WTC11 (cell line): ENCODE measurements around the gene CIDEC. TPM values are rescaled to one million over a fixed set of nuclear protein-coding genes. Genes with fewer than 3 reads are reported as not detected.
"Not testable (repeated sequence)": the region's sequence is repeated elsewhere in the genome, so short reads cannot be mapped to it uniquely, and the experiment has no call there.

ENCODE experiments used
- ATAC-seq: fragments of 200-7000 bp; cut with Tn5 transposase; 2 replicates; pipeline ENCODE4 v1.10.0; 2021; ENCODE audit warnings: mild to moderate bottlenecking, moderate library complexity
- CTCF ChIA-PET: fragments of 300-600 bp; sonication (Branson Sonifier 250); formaldehyde crosslinking; loops from one replicate; lab custom pipeline; 2021; ENCODE audit warnings: antibody characterized with exemption; lab: Charles Lee
- POLR2A ChIA-PET: fragments of 350-600 bp; sonication (Branson Sonifier 250); formaldehyde crosslinking; loops from one replicate; lab custom pipeline; 2021; ENCODE audit warnings: antibody characterized with exemption; lab: Charles Lee
- DNase-seq: peaks from one replicate; pipeline ENCODE4 v3.0.0; 2021; ENCODE audit warnings: low spot score
- H3K27ac Mint-ChIP-seq: 2 replicates; pipeline ENCODE4 v1.8.0; 2021; ENCODE audit warnings: mixed read lengths
- H3K27me3 Mint-ChIP-seq: 2 replicates; pipeline ENCODE4 v1.8.0; 2021; ENCODE audit warnings: low read depth, mild to moderate bottlenecking, moderate library complexity, mixed read lengths
- H3K36me3 Mint-ChIP-seq: 2 replicates; pipeline ENCODE4 v1.8.0; 2021; ENCODE audit warnings: mixed read lengths
- H3K4me1 Mint-ChIP-seq: 2 replicates; pipeline ENCODE4 v1.8.0; 2022; ENCODE audit warnings: mixed read lengths
- H3K4me3 Mint-ChIP-seq: 2 replicates; pipeline ENCODE4 v1.8.0; 2021; ENCODE audit warnings: mild to moderate bottlenecking, moderate library complexity, mixed read lengths
- H3K9me3 Mint-ChIP-seq: 2 replicates; pipeline ENCODE4 v1.8.0; 2021; ENCODE audit warnings: mixed read lengths
- ATF1 ChIP-seq: sonication (generic); formaldehyde crosslinking; IDR thresholded peaks from 2 replicates; pipeline ENCODE4 v1.8.1; 2023; ENCODE audit warnings: mild to moderate bottlenecking, moderate library complexity, missing genetic modification reagents
- FOXK1 ChIP-seq: sonication (generic); formaldehyde crosslinking; IDR thresholded peaks from 2 replicates; pipeline ENCODE4 v1.8.0; 2022; ENCODE audit warnings: mild to moderate bottlenecking, moderate library complexity, missing genetic modification reagents
- FOXP1 ChIP-seq: sonication (generic); formaldehyde crosslinking; IDR thresholded peaks from 2 replicates; pipeline ENCODE4 v1.8.0; 2022; ENCODE audit warnings: missing genetic modification reagents, mild to moderate bottlenecking, moderate library complexity, borderline replicate concordance
- GRHL2 ChIP-seq: fragments of 250-450 bp; sonication (Bioruptor Pico); IDR thresholded peaks from 2 replicates; pipeline ENCODE4 v1.8.0; 2022; ENCODE audit warnings: mild to moderate bottlenecking, moderate library complexity; ENCODE audit not compliant: insufficient replicate concordance, severe bottlenecking
- GTF2I ChIP-seq: fragments of 250-450 bp; sonication (Bioruptor Pico); conservative IDR thresholded peaks from 2 replicates; pipeline ENCODE4 v1.4.0; 2021; ENCODE audit warnings: mild to moderate bottlenecking
- HMGA2 ChIP-seq: fragments of 250-450 bp; sonication (Bioruptor Pico); IDR thresholded peaks from 2 replicates; pipeline ENCODE4 v1.4.0; 2021; ENCODE audit warnings: mild to moderate bottlenecking, moderate library complexity
- NR2C2 ChIP-seq: sonication (generic); formaldehyde crosslinking; IDR thresholded peaks from 2 replicates; pipeline ENCODE4 v1.8.0; 2022; ENCODE audit warnings: mild to moderate bottlenecking, missing genetic modification reagents
- RELA ChIP-seq: sonication (generic); formaldehyde crosslinking; IDR thresholded peaks from 2 replicates; pipeline ENCODE4 v1.8.1; 2022; ENCODE audit warnings: missing genetic modification reagents, mild to moderate bottlenecking, borderline replicate concordance
- SMAD4 ChIP-seq: sonication (generic); formaldehyde crosslinking; IDR thresholded peaks from 2 replicates; pipeline ENCODE4 v1.8.0; 2022; ENCODE audit warnings: mild to moderate bottlenecking, missing genetic modification reagents
- SOX15 ChIP-seq: fragments of 250-450 bp; sonication (Bioruptor Pico); IDR thresholded peaks from 2 replicates; pipeline ENCODE4 v1.9.0; 2021; ENCODE audit warnings: mild to moderate bottlenecking
- TEAD4 ChIP-seq: sonication (generic); formaldehyde crosslinking; IDR thresholded peaks from 2 replicates; pipeline ENCODE4 v1.8.0; 2022; ENCODE audit warnings: mild to moderate bottlenecking, missing genetic modification reagents
- TP53 ChIP-seq: sonication (generic); formaldehyde crosslinking; IDR thresholded peaks from 2 replicates; pipeline ENCODE4 v1.8.1; 2023; ENCODE audit warnings: mild to moderate bottlenecking, missing genetic modification reagents
- ZNF232 ChIP-seq: sonication (generic); formaldehyde crosslinking; IDR thresholded peaks from 2 replicates; pipeline ENCODE4 v1.8.0; 2022; ENCODE audit warnings: mild to moderate bottlenecking, missing genetic modification reagents
- ZNF317 ChIP-seq: sonication (generic); formaldehyde crosslinking; IDR thresholded peaks from 2 replicates; pipeline ENCODE4 v1.8.1; 2023; ENCODE audit warnings: low read depth, mild to moderate bottlenecking, moderate library complexity, missing genetic modification reagents, borderline replicate concordance
- ZNF671 ChIP-seq: fragments of 250-450 bp; sonication (Bioruptor Pico); IDR thresholded peaks from 2 replicates; pipeline ENCODE4 v1.8.0; 2021; ENCODE audit warnings: mild to moderate bottlenecking
- total RNA-seq: library from RNA; stranded (reverse); gene quantifications from 3 replicates; pipeline ENCODE4 v1.2.3, GENCODE V29; 2021
- TF ChIP-seq, protein P1 (sequence below): sonication (generic); formaldehyde crosslinking; IDR thresholded peaks from 2 replicates; pipeline ENCODE4 v1.8.1; 2023; ENCODE audit warnings: mild to moderate bottlenecking, missing genetic modification reagents, moderate library complexity
- TF ChIP-seq, protein P2 (sequence below): fragments of 250-450 bp; sonication (Bioruptor Pico); IDR thresholded peaks from 2 replicates; pipeline ENCODE4 v1.9.0; 2021; ENCODE audit warnings: mild to moderate bottlenecking
- TF ChIP-seq, protein P3 (sequence below): fragments of 250-450 bp; sonication (Bioruptor Pico); conservative IDR thresholded peaks from 2 replicates; pipeline ENCODE4 v1.9.0; 2021; ENCODE audit warnings: mild to moderate bottlenecking

CIDEC gene
- total RNA-seq, 1 experiment from 2014 or later = not detected

DNA sequence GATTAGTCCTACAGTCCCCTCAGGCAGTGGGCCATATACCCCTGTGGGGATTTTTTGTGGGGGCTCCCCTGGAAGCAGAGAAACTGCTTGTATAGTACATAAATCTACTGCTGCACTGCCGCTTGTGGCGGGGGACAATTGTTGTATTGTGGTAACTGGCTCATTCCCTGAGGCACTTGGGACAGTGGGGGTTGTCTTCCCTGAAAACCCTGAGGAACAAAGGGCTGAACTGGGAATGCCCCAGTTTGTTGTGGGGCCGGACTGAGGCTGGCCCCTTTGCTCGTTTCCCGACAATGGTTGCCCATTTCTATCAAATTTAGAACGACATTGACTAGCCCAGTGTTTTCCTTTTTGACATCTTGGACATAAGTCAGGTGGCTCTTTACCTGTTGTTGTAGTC is 28.7 kb downstream of the CIDEC start:
- DNase-seq, H3K27ac Mint-ChIP-seq, H3K36me3 Mint-ChIP-seq, H3K9me3 Mint-ChIP-seq, H3K27me3 Mint-ChIP-seq, ATAC-seq, H3K4me1 Mint-ChIP-seq, CTCF ChIA-PET, H3K4me3 Mint-ChIP-seq, POLR2A ChIA-PET: not testable (repeated sequence)

DNA sequence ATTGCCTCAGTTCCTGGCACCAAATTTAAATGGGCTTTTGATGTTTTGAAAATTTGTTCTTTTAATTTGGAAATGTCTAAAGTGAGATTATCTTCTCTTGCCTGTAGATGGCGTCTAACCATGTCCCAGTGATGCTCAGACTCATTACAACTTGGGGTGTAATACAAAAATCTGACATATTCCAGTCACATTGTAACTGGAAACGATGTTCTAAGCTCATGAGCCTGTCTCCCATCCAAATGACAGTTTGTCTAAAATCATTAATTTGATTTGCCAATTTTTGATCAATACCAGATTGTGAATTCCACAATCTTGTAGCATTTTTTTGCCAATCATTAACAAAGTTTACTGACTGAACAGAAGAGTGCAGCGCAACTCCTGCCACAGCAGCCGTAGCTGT is 31.2 kb downstream of the CIDEC start:
- H3K4me1 Mint-ChIP-seq, H3K9me3 Mint-ChIP-seq, H3K4me3 Mint-ChIP-seq, H3K36me3 Mint-ChIP-seq, POLR2A ChIA-PET, H3K27ac Mint-ChIP-seq, DNase-seq, H3K27me3 Mint-ChIP-seq, ATAC-seq: not testable (repeated sequence)
- CTCF ChIA-PET = interaction anchor here (0.6 kb wide), 1 partner anchor 31 kb away, joined by 3 read pairs; the partner anchor contains the start of gene CIDEC

DNA sequence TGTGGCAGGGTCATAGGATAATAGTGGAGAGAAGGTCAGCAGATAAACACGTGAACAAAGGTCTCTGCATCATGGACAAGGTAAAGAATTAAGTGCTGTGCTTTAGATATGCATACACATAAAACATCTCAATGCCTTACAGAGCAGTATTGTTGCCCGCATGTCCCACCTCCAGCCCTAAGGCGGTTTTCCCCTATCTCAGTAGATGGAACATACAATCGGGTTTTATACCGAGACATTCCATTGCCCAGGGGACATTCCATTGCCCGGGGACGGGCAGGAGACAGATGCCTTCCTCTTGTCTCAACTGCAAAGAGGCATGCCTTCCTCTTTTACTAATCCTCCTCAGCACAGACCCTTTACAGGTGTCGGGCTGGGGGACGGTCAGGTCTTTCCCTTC is 32.2 kb downstream of the CIDEC start:
- DNase-seq, ATAC-seq, H3K27ac Mint-ChIP-seq, H3K9me3 Mint-ChIP-seq, H3K27me3 Mint-ChIP-seq, POLR2A ChIA-PET, H3K4me3 Mint-ChIP-seq, H3K4me1 Mint-ChIP-seq, H3K36me3 Mint-ChIP-seq: not testable (repeated sequence)
- CTCF ChIA-PET = interaction anchor here (0.6 kb wide), 2 partner anchors 32 to 47 kb away, joined by 3 to 4 read pairs; partner anchors contain the start of gene CIDEC

DNA sequence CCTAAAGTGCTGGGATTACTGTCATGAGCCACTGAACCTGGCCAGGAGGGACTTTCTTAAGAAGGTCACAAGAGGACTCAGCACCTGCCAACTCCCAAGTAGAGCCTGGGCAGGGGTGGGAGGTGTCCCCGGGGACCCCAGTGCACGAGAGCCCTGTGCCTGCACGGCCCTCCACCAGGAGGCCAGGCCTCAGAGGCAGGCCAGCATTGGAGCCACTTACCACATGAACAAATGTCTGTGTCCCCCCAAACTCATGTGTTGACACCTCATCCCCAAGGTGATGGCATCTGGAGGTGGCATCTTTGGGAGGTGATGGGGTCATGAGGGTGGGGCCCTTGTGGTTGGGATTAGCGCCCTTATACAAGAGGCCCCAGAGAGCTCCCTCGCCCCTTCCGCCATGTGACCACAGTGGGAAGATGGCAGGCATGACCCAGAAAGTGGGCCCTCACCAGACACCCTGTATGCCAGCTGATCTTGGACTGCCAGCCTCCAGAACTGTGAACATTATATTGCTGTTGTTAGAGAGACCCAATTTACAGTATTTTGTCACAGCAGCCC is 33.0 kb downstream of the CIDEC start:
- no peak overlapping the region for H3K4me3 Mint-ChIP-seq
- no peaks in the 10 kb centered on the region for H3K27me3 Mint-ChIP-seq
- DNase-seq (no peak), ATAC-seq (no peak)
- POLR2A ChIA-PET = no interaction called here
- H3K9me3 Mint-ChIP-seq = no peaks in the 10 kb centered on the region
- no peak for TF ChIP-seq NR2C2 (CRISPR knock-in tag)
- TF ChIP-seq GTF2I (CRISPR knock-in tag) = no peak
- TF ChIP-seq, protein P1, sequence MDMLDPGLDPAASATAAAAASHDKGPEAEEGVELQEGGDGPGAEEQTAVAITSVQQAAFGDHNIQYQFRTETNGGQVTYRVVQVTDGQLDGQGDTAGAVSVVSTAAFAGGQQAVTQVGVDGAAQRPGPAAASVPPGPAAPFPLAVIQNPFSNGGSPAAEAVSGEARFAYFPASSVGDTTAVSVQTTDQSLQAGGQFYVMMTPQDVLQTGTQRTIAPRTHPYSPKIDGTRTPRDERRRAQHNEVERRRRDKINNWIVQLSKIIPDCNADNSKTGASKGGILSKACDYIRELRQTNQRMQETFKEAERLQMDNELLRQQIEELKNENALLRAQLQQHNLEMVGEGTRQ (CRISPR knock-in tag) = no peak
- TF ChIP-seq TP53 (CRISPR knock-in tag) = no peak
- no peak for TF ChIP-seq GRHL2
- no peak for TF ChIP-seq ATF1 (CRISPR knock-in tag)
- H3K4me1 Mint-ChIP-seq = peaks cover 9% of the 10 kb centered on the region
- H3K27ac Mint-ChIP-seq = no peak overlapping the region
- peaks cover 6% of the 10 kb centered on the region for H3K36me3 Mint-ChIP-seq
- CTCF ChIA-PET = interaction anchor here (0.8 to 1.3 kb wide), 2 partner anchors 11 to 86 kb away, joined by 3 to 4 read pairs; no protein-coding TSS in a partner anchor

DNA sequence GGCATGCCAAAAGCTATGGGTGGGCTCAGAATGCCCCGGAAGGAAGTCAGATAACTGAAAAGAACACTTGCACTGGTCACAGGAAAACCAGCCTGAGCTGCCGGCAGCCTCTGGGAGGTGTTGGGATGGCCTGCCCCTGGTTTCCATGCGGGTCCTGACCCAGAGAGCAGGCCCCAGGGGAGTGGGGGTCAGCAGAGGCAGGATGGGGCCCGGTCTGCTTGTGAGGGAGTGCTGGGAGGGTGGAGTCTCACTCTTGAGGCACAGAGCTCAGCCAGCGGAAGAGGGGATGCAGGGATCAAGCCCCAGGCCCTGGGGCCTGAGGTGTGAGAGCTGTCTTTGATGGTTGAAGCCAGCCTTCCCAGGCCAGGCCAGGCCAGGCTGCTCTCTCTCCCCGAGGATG is 33.8 kb downstream of the CIDEC start:
- peaks cover 13% of the 10 kb centered on the region for H3K36me3 Mint-ChIP-seq
- ATAC-seq = no peak
- H3K27ac Mint-ChIP-seq = no peak overlapping the region
- CTCF ChIA-PET = interaction anchor here (0.8 to 1.3 kb wide), 2 partner anchors 12 to 86 kb away, joined by 3 to 4 read pairs; no protein-coding TSS in a partner anchor
- DNase-seq = no peak
- peaks cover 9% of the 10 kb centered on the region for H3K4me1 Mint-ChIP-seq
- no peaks in the 10 kb centered on the region for H3K9me3 Mint-ChIP-seq
- POLR2A ChIA-PET = no interaction called here
- no peak overlapping the region for H3K4me3 Mint-ChIP-seq
- no peaks in the 10 kb centered on the region for H3K27me3 Mint-ChIP-seq
- TF ChIP-seq FOXP1 (CRISPR knock-in tag) (no peak), FOXK1 (no peak), SOX15 (CRISPR knock-in tag) (no peak), TEAD4 (no peak), SMAD4 (no peak), ZNF671 (CRISPR knock-in tag) (no peak), ZNF317 (no peak), RELA (CRISPR knock-in tag) (no peak), HMGA2 (CRISPR knock-in tag) (no peak), ZNF232 (CRISPR knock-in tag) (no peak), TP53 (CRISPR knock-in tag) (no peak)
- TF ChIP-seq, protein P2, sequence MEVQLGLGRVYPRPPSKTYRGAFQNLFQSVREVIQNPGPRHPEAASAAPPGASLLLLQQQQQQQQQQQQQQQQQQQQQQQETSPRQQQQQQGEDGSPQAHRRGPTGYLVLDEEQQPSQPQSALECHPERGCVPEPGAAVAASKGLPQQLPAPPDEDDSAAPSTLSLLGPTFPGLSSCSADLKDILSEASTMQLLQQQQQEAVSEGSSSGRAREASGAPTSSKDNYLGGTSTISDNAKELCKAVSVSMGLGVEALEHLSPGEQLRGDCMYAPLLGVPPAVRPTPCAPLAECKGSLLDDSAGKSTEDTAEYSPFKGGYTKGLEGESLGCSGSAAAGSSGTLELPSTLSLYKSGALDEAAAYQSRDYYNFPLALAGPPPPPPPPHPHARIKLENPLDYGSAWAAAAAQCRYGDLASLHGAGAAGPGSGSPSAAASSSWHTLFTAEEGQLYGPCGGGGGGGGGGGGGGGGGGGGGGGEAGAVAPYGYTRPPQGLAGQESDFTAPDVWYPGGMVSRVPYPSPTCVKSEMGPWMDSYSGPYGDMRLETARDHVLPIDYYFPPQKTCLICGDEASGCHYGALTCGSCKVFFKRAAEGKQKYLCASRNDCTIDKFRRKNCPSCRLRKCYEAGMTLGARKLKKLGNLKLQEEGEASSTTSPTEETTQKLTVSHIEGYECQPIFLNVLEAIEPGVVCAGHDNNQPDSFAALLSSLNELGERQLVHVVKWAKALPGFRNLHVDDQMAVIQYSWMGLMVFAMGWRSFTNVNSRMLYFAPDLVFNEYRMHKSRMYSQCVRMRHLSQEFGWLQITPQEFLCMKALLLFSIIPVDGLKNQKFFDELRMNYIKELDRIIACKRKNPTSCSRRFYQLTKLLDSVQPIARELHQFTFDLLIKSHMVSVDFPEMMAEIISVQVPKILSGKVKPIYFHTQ = no peak
- TF ChIP-seq, protein P3, sequence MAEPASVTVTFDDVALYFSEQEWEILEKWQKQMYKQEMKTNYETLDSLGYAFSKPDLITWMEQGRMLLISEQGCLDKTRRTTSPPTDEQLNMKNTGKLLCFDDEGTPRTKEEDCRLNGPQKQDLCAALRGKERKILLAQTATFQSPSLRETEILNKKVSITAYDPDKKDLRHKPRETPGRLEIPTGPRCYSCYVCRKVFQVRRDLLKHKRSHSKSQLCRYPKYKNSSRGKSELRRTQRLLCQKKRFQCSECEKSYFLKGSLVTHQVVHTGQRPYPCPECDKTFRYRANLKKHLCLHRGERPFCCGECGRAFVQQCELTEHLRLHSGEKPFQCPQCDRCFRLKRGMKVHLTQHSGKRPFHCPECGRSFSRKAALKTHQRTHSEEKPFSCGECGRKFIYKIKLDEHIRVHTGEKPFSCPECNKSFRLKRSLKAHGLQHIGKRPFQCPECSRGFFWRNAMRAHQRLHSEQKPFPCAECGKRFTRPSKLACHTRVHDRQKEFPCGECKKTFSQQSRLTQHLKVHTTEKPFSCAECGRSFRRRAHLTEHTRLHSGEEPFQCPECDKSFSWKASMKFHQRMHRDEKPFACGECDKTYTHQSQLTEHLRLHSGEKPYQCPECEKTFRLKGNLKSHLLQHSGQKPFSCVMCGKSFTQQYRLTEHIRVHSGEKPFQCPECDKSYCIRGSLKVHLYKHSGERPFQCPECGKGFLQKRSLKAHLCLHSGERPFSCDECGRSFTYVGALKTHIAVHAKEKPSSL (CRISPR knock-in tag) = no peak
